Measurements from ENCODE around the gene BRICD5.

- no peak for TF ChIP-seq CTCF (conservative IDR thresholded peaks at IDR 0.05; ENCODE audit: low read depth, low read length)
- TF ChIP-seq USF2 (IDR thresholded peaks at IDR 0.05; ENCODE audit: low read depth, low read length) = no peak
- TF ChIP-seq CEBPB (IDR thresholded peaks at IDR 0.05; ENCODE audit: low read depth, low read length) = no peak
- no peak for TF ChIP-seq MAZ (IDR thresholded peaks at IDR 0.05; ENCODE audit: borderline replicate concordance, low read depth, low read length)
- TF ChIP-seq MAFK (IDR thresholded peaks at IDR 0.05; ENCODE audit: low read depth, low read length) = no peak
- TF ChIP-seq POLR2A (IDR thresholded peaks at IDR 0.05; ENCODE audit: low read depth, low read length) = no peak
- no peak for TF ChIP-seq RFX5 (IDR thresholded peaks at IDR 0.05; ENCODE audit: low read depth, low read length)
These were observed 37.9 kb downstream of the BRICD5 start for GRCh38 chr16:2172688-2173335.

Data from IMR-90 (cell line).